PC-3 (cell line): Measurements from ENCODE around the gene ATP2B3.

ENCODE experiments used
- CTCF ChIP-seq: fragments of 300-600 bp; sonication (generic); conservative IDR thresholded peaks from 2 replicates; pipeline ENCODE4 v1.5.1; 2017; ENCODE audit warnings: antibody characterized with exemption, low read depth, mild to moderate bottlenecking, low read length
- EZH2phosphoT487 ChIP-seq: fragments of 300-600 bp; sonication (generic); IDR thresholded peaks from 2 replicates; pipeline ENCODE4 v1.6.1; 2018; ENCODE audit warnings: mild to moderate bottlenecking, antibody characterized with exemption, low read length, borderline replicate concordance

GRCh38 chrX:153560466-153560865, 43.0 kb downstream of the ATP2B3 start:
- TF ChIP-seq CTCF, result no peak
- TF ChIP-seq EZH2phosphoT487, result no peak
